Measurements from ENCODE around the gene PCDHGA1.

DNA sequence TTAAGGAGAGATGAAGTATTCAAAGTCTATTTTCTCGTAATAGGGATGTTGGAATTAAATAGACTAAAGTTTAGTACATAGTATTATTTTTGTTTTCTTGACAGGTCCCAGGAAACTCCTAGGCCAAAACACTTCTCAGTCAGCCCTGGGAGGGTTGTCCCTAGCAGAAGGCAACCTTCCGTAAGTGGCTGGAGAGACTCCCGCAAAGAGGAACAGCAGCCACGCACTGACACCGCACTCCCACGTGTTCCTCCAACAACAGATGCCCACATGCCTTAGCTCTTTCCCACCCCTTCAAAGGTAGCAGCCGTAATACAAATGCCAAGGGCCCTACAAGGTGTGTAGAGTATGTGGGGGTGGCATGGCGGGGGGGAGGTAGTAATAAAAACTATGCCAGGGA is 187.0 kb downstream of the PCDHGA1 start:
- TF ChIP-seq, protein P1, sequence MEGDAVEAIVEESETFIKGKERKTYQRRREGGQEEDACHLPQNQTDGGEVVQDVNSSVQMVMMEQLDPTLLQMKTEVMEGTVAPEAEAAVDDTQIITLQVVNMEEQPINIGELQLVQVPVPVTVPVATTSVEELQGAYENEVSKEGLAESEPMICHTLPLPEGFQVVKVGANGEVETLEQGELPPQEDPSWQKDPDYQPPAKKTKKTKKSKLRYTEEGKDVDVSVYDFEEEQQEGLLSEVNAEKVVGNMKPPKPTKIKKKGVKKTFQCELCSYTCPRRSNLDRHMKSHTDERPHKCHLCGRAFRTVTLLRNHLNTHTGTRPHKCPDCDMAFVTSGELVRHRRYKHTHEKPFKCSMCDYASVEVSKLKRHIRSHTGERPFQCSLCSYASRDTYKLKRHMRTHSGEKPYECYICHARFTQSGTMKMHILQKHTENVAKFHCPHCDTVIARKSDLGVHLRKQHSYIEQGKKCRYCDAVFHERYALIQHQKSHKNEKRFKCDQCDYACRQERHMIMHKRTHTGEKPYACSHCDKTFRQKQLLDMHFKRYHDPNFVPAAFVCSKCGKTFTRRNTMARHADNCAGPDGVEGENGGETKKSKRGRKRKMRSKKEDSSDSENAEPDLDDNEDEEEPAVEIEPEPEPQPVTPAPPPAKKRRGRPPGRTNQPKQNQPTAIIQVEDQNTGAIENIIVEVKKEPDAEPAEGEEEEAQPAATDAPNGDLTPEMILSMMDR (IDR thresholded peaks at IDR 0.05), result no peak
- TF ChIP-seq POLR2A (IDR thresholded peaks at IDR 0.05) (no peak), POLR2AphosphoS5 (IDR thresholded peaks at IDR 0.05) (no peak), EP300 (IDR thresholded peaks at IDR 0.05) (no peak)
